ENCODE data around the gene THOC3.
"Not testable (repeated sequence)": the region's sequence is repeated elsewhere in the genome, so short reads cannot be mapped to it uniquely, and the experiment has no call there.

THOC3 gene, protein sequence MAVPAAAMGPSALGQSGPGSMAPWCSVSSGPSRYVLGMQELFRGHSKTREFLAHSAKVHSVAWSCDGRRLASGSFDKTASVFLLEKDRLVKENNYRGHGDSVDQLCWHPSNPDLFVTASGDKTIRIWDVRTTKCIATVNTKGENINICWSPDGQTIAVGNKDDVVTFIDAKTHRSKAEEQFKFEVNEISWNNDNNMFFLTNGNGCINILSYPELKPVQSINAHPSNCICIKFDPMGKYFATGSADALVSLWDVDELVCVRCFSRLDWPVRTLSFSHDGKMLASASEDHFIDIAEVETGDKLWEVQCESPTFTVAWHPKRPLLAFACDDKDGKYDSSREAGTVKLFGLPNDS

DNA sequence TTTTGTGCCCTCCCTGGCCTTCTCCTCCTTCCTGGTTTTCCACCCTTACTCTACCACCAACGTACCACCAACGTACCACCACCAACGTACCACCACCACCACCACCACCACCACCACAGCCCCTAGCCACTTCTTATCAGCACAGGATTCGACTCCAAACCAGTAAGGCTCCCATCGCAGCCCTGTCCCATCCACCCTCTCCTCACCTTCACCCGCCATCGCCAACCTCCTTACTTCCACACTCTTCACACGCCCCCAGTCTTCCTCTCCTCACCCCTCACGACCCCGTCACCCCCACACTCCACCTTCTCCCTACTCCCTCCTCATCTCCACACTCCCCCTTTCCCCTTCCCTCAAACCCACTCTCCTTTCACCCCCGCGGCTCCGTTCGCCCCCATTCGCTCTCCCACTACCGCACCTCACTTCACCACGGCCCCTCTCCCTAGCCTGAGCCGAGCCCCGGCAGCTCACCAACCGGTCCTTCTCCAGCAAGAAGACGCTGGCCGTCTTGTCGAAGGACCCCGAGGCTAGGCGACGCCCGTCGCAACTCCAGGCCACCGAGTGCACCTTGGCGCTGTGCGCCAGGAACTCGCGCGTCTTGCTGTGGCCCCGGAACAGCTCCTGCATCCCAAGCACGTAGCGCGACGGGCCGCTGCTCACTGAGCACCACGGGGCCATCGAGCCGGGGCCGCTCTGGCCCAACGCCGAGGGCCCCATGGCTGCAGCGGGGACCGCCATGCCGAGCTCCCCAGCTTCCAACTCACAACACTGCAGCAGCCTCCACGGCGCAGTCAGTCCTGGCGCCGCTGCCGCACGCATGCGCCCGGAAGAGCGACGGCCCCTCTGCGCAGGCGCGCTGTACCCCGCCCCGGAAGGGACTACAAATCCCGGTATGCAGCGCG, at the start of gene THOC3:
THOC3 (minus strand) TSS at position 845 of the 902 bp plus-strand sequence; CDS start at position 738, 107 bp downstream.
- DNase-seq (ENCODE audit: low read depth in 2 of 2): peak; percentile 47 to 53

GRCh38 chr5:176017324-176017723, 49.2 kb upstream of the THOC3 start:
- not testable (repeated sequence) for DNase-seq (ENCODE audit: low read depth in 2 of 2)

DNA sequence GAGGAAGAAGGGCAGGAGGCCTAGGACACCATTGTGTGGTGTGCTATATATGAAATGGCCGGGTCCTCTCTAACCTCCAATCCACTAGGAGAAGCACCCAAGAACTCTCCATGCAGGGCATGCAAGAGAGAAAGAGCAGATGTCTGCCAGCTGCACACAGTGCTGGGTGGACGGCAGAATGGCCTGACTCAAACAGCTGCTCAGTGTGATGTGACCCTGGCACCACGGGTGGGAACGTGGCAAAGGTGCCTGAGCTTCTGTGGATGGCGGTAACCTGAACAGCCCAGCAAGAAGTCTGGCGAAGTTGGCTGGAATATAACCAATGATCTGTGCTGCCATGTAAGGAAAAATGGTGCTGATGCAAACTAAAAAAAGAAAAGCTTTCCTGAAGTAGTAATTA, 46.2 kb upstream of the THOC3 start:
- not testable (repeated sequence) for DNase-seq (ENCODE audit: low read depth in 2 of 2)

GRCh38 chr5:176011088-176011487, 43.0 kb upstream of the THOC3 start:
- not testable (repeated sequence) for DNase-seq (ENCODE audit: low read depth in 2 of 2)

DNA sequence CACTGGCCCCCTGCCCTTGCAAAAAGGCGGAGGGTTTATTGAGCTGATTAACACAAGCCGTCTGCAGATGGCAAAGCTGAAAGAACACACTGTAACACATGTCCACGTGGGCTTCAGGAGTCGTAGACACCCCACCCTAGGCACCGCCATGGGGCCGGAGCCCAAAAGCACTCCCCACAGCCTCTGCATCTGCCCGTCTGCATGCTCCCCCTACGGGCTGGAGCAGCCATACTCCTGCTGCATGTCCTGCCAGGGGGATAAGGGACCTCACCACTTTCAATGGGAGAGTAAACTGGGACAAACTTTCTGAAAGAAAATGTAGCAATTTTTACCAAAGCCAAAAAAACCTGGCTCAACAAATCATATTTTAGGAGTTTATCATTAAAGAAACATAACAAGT, 42.1 kb upstream of the THOC3 start:
- not testable (repeated sequence) for DNase-seq (ENCODE audit: low read depth in 2 of 2)

- DNase-seq (ENCODE audit: low read depth in 2 of 2): not testable (repeated sequence)
Measured at GRCh38 chr5:176007220-176007619, 39.1 kb upstream of the THOC3 start.

- DNase-seq (ENCODE audit: low read depth in 2 of 2): not testable (repeated sequence)
Measured at GRCh38 chr5:176006819-176007218, 38.7 kb upstream of the THOC3 start.

- DNase-seq (ENCODE audit: low read depth in 2 of 2): not testable (repeated sequence)
Measured at GRCh38 chr5:175997979-175998378, 29.9 kb upstream of the THOC3 start.

GRCh38 chr5:175997495-175997894, 29.4 kb upstream of the THOC3 start:
- DNase-seq (ENCODE audit: low read depth in 2 of 2): not testable (repeated sequence)

DNA sequence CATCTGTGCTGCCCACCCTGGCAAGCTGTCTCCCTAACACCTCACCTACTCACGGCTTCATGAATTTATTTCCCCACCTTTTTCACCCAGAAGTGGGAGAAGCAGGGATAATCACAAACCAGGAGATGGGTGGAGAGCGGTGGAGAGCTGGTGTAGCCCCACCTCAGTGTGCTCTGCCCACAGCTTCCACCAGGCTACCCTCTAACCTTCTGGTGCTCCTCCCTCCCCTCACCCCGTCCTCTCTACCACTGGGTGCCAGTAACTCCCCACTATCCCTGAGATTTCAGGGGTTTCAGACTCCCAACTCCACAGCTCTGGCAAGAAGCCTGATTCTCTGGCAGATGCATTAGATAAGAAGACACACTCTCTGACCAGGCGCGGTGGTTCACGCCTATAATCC, 28.7 kb upstream of the THOC3 start:
- DNase-seq (ENCODE audit: low read depth in 2 of 2): not testable (repeated sequence)

DNA sequence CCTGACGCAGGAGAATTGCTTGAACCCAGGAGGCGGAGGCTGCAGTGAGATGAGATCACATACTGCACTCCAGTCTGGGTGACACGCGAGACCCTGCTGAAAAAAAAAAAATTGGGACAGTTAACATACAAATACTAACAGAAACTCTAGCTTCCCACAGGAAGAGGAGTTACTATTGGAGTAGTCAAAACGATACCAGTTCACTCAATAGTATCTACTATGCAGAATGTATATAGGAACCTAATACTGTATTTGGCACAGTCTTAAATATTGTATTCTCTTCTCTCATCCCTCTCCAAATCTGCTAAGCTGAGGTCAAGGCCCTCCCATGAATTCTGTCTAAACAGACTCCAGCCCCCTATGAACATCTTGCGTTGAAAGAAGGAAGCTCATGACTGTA, 27.4 kb upstream of the THOC3 start:
- not testable (repeated sequence) for DNase-seq (ENCODE audit: low read depth in 2 of 2)

- DNase-seq (ENCODE audit: low read depth in 2 of 2): not testable (repeated sequence)
Measured at GRCh38 chr5:175979371-175979995, 11.4 kb upstream of the THOC3 start.

- not testable (repeated sequence) for DNase-seq (ENCODE audit: low read depth in 2 of 2)
Measured at GRCh38 chr5:175968381-175968780, 266 bp upstream of the THOC3 start.

GRCh38 chr5:175962329-175962728, 5.8 kb downstream of the THOC3 start:
- DNase-seq (ENCODE audit: low read depth in 2 of 2): not testable (repeated sequence)

DNA sequence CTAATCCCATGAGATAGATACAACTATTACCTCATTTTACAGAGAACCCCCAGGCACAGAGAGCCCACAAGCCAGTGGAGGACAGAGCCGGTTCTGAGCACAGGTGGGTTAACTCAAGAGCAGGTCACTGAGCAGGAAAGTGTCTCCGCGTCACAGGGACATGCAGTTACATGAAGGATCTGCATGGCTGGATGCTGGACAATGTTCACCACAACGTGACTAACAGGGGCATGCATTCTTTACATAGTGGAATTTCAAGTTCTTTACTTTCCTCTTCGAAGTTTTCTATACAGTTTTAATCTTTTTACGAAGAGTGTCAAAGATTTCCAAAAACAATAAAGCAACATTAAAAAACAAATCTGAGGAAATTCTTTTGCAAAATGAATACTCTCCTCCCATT, 7.9 kb downstream of the THOC3 start:
- DNase-seq (ENCODE audit: low read depth in 2 of 2): not testable (repeated sequence)

DNA sequence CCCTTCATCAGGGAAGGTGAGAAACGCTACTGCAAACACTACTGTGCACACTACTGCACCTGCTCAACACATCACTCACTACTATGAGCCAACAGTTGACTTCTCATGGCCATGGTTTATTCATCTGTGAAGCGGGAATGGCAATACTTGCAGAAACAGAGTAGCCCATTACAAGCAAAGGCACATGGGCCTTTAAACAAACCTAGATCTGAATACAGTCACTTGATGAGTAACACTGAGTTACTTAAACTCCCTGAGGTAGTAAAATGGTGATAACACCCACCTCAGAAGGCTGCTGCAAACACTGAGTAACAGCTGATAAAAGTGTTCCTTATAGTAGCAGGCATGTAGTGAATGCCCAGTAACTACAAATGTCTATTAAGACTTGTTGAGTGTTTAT, 9.6 kb downstream of the THOC3 start:
- DNase-seq (ENCODE audit: low read depth in 2 of 2): not testable (repeated sequence)

GRCh38 chr5:175954107-175954506, 14.0 kb downstream of the THOC3 start:
- not testable (repeated sequence) for DNase-seq (ENCODE audit: low read depth in 2 of 2)

DNA sequence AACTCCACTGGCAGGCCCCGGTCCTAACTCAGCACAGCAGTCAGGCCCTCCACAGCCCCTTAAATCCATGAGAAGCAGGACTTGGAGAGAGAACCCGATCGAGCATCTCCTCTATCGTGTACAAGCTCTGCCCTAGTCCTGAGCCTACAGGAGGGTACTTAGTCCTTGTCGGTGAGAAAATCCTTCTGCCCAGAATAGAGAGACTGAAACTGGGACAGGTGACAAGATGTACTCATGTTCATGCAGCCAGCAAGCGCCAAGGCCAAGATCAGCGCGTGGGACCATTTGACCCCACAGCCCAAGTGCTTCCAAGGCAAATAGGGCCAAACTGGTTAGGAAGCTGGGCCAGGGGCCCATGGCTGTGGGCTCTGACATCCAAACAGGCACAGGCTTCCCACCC, 15.3 kb downstream of the THOC3 start:
- not testable (repeated sequence) for DNase-seq (ENCODE audit: low read depth in 2 of 2)

GRCh38 chr5:175951339-175951969, 16.7 kb downstream of the THOC3 start:
- not testable (repeated sequence) for DNase-seq (ENCODE audit: low read depth in 2 of 2)

DNA sequence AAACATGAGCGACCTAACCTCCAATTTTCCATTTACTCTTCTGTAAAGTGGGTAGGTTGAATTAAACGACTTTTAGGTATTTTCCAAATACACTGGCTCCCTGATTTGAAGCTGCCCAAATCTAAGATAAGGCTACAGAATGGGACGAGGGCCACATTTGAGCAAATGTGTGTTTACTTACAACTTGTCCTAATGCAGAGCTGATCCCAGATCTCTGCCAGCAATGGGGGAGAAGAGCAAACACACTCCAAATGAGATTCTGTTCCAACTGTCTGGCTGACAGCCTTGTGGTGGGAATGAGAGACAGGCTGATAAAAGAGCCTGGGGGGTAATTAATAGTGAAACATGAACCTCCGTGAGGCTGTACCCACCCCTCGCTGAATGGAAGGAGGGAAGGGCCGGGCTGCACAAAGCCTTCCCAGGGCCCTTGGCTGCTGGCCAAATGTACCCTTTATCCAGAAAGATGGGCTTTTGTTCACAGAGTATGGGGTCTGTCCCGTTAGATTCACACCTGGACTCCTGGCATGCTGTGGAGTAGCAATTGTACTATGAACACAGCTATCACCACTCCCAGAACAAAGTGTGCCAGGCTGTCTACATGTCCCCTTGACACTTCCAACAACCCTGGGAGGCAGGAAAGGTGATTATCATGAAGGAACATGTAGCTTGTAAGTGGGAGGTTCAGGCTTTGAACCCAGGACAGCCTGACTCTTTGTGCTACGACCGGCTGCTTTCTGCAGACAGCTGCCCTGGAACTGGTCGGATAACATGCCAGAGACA, 19.6 kb downstream of the THOC3 start:
- not testable (repeated sequence) for DNase-seq (ENCODE audit: low read depth in 2 of 2)

- DNase-seq (ENCODE audit: low read depth in 2 of 2): not testable (repeated sequence)
Measured at GRCh38 chr5:175943253-175943652, 24.9 kb downstream of the THOC3 start.
